Measurements from ENCODE around the gene STK32C. TPM values are rescaled to one million over a fixed set of nuclear protein-coding genes. Genes with fewer than 3 reads are reported as not detected.

STK32C gene
- total RNA-seq, 1 donor from 2014 or later = 9.9 TPM

GRCh38 chr10:132184816-132185593 lies 122.7 kb downstream of the STK32C start:
- no peaks in the 10 kb centered on the region for H3K36me3 Mint-ChIP-seq
- no peak for DNase-seq (ENCODE audit: low spot score in 2 of 2, unreplicated experiment in 2 of 2)
- peaks cover 5% of the 10 kb centered on the region for H3K4me1 Mint-ChIP-seq
- no peaks in the 10 kb centered on the region for H3K9me3 Mint-ChIP-seq
- H3K27me3 Mint-ChIP-seq (ENCODE audit: low read depth) = peaks cover 83% of the 10 kb centered on the region
- H3K27ac Mint-ChIP-seq = no peak overlapping the region
- H3K4me3 Mint-ChIP-seq = peak overlapping the region; percentile 47
- no peak for TF ChIP-seq CTCF (IDR thresholded peaks at IDR 0.05; ENCODE audit: unreplicated experiment)

- Mint-ChIP-seq H3K9me3 (no peaks in the 10 kb centered on the region), H3K4me1 (peaks cover 5% of the 10 kb centered on the region), H3K36me3 (no peaks in the 10 kb centered on the region), H3K4me3 (no peak overlapping the region), H3K27me3 (ENCODE audit: low read depth) (peaks cover 83% of the 10 kb centered on the region), H3K27ac (no peak overlapping the region)
- no peak for TF ChIP-seq CTCF (IDR thresholded peaks at IDR 0.05; ENCODE audit: unreplicated experiment)
- DNase-seq (ENCODE audit: low spot score in 2 of 2, unreplicated experiment in 2 of 2) = no peak
Observed at GRCh38 chr10:132183046-132183445, 124.7 kb downstream of the STK32C start.

GRCh38 chr10:132182591-132182990 lies 125.2 kb downstream of the STK32C start:
- no peaks in the 10 kb centered on the region for H3K36me3 Mint-ChIP-seq
- peaks cover 3% of the 10 kb centered on the region for H3K4me1 Mint-ChIP-seq
- no peak overlapping the region for H3K27ac Mint-ChIP-seq
- DNase-seq (ENCODE audit: low spot score in 2 of 2, unreplicated experiment in 2 of 2) = no peak
- peaks cover 83% of the 10 kb centered on the region for H3K27me3 Mint-ChIP-seq (ENCODE audit: low read depth)
- H3K9me3 Mint-ChIP-seq = no peaks in the 10 kb centered on the region
- TF ChIP-seq CTCF (IDR thresholded peaks at IDR 0.05; ENCODE audit: unreplicated experiment) = no peak
- H3K4me3 Mint-ChIP-seq = no peak overlapping the region

GRCh38 chr10:132181691-132182425 lies 125.9 kb downstream of the STK32C start:
- no peak overlapping the region for H3K4me3 Mint-ChIP-seq
- TF ChIP-seq CTCF (IDR thresholded peaks at IDR 0.05; ENCODE audit: unreplicated experiment) = no peak
- peaks cover 88% of the 10 kb centered on the region for H3K27me3 Mint-ChIP-seq (ENCODE audit: low read depth)
- H3K4me1 Mint-ChIP-seq = peaks cover 3% of the 10 kb centered on the region
- no peak for DNase-seq (ENCODE audit: low spot score in 2 of 2, unreplicated experiment in 2 of 2)
- H3K27ac Mint-ChIP-seq = no peak overlapping the region
- no peaks in the 10 kb centered on the region for H3K9me3 Mint-ChIP-seq
- H3K36me3 Mint-ChIP-seq = no peaks in the 10 kb centered on the region

- no peak for TF ChIP-seq CTCF (IDR thresholded peaks at IDR 0.05; ENCODE audit: unreplicated experiment)
- Mint-ChIP-seq H3K36me3 (no peaks in the 10 kb centered on the region), H3K4me1 (peaks cover 3% of the 10 kb centered on the region), H3K9me3 (no peaks in the 10 kb centered on the region), H3K27me3 (ENCODE audit: low read depth) (peaks cover 94% of the 10 kb centered on the region), H3K27ac (no peak overlapping the region), H3K4me3 (no peak overlapping the region)
- no peak for DNase-seq (ENCODE audit: low spot score in 2 of 2, unreplicated experiment in 2 of 2)
Observed at GRCh38 chr10:132180736-132181135, 127.0 kb downstream of the STK32C start.

Measured in mesothelial cell of epicardium (in vitro differentiated cells).